ENCODE data around the gene CREG2.

- TF ChIP-seq POLR2AphosphoS5 (IDR thresholded peaks at IDR 0.05; ENCODE audit: low read depth, low read length) (no peak), TAF1 (IDR thresholded peaks at IDR 0.05; ENCODE audit: low read depth, low read length) (no peak), POLR2A (IDR thresholded peaks at IDR 0.05; ENCODE audit: low read depth, low read length) (no peak), SPI1 (IDR thresholded peaks at IDR 0.05; ENCODE audit: low read depth, low read length) (no peak)
These were observed 40.4 kb upstream of the CREG2 start for GRCh38 chr2:101427743-101428142.

Measured in GM12891 (cell line).